GM12892 (cell line): Measurements from ENCODE around the gene KLC1.

Experiments used
- POLR2A ChIP-seq: IDR thresholded peaks from 2 replicates; pipeline ENCODE4 v1.6.1; 2011; ENCODE audit warnings: low read depth, low read length, control low read depth
- TAF1 ChIP-seq: IDR thresholded peaks from 2 replicates; pipeline ENCODE4 v1.6.1; 2011; ENCODE audit warnings: low read depth, mild to moderate bottlenecking, control low read depth, low read length, borderline replicate concordance

GRCh38 chr14:103749860-103750259 lies 120.8 kb downstream of the KLC1 start:
- TF ChIP-seq TAF1, result no peak
- no peak for TF ChIP-seq POLR2A
